GM19193 (cell line): ENCODE data around the gene SPARCL1.

ENCODE experiments used
- POLR2A ChIP-seq: IDR thresholded peaks from 4 replicates; pipeline ENCODE4 v1.6.1; 2011; ENCODE audit not compliant: insufficient read depth, insufficient read length; ENCODE audit errors: extremely low read depth

The SPARCL1 gene

GRCh38 chr4:87525636-87526295 is 3.4 kb downstream of the SPARCL1 start:
- TF ChIP-seq POLR2A: no peak

- TF ChIP-seq POLR2A: no peak
These were observed 4.7 kb downstream of the SPARCL1 start for GRCh38 chr4:87524456-87524855.

- TF ChIP-seq POLR2A: no peak
These were observed 5.9 kb downstream of the SPARCL1 start for GRCh38 chr4:87523307-87523706.

GRCh38 chr4:87521757-87522374 is 7.3 kb downstream of the SPARCL1 start:
- TF ChIP-seq POLR2A: no peak

GRCh38 chr4:87521319-87521718 is 7.9 kb downstream of the SPARCL1 start:
- no peak for TF ChIP-seq POLR2A

- no peak for TF ChIP-seq POLR2A
These were observed 11.6 kb downstream of the SPARCL1 start for GRCh38 chr4:87517621-87518020.

- no peak for TF ChIP-seq POLR2A
These were observed 12.5 kb downstream of the SPARCL1 start for GRCh38 chr4:87516683-87517082.

GRCh38 chr4:87512400-87512799 is 16.8 kb downstream of the SPARCL1 start:
- TF ChIP-seq POLR2A: no peak

- TF ChIP-seq POLR2A: no peak
These were observed 17.7 kb downstream of the SPARCL1 start for GRCh38 chr4:87511500-87511899.

- TF ChIP-seq POLR2A: no peak
These were observed 18.4 kb downstream of the SPARCL1 start for GRCh38 chr4:87510747-87511146.

- no peak for TF ChIP-seq POLR2A
These were observed 22.0 kb downstream of the SPARCL1 start for GRCh38 chr4:87506974-87507701.

- TF ChIP-seq POLR2A: no peak
These were observed 23.3 kb downstream of the SPARCL1 start for GRCh38 chr4:87505862-87506261.

GRCh38 chr4:87502580-87503238 is 26.5 kb downstream of the SPARCL1 start:
- no peak for TF ChIP-seq POLR2A

- TF ChIP-seq POLR2A: no peak
These were observed 29.1 kb downstream of the SPARCL1 start for GRCh38 chr4:87500092-87500462.

GRCh38 chr4:87499403-87500091 is 29.6 kb downstream of the SPARCL1 start:
- TF ChIP-seq POLR2A: no peak
